GM21528 (cell line): ENCODE measurements around the gene ADAM10.

Experiments used
- ATAC-seq: cut with Tn5 transposase; IDR thresholded peaks from one replicate; pipeline ENCODE4 v1.9.1; 2021; ENCODE audit warnings: mild to moderate bottlenecking, moderate library complexity; ENCODE audit not compliant: unreplicated experiment, low FRiP score

Gene ADAM10

DNA sequence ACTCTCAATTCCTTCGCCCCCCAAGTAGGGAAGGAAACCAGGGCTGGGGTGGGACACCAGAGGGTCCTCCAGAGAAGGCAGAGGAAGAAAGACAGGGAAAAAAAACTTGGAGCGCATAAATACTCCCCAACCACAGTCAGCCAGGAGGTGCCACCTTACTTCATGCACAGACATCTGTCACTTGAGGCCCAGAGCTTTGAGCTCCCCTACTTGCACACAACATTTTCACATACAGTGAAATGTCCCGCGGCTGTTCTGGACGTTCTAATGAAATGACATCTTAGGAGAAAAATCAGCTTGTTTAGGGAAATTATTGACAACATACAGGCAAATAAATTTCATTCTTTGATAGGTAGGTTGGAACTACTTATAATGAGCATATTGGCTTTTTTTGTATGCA, 204.8 kb downstream of the ADAM10 start:
- no peak for ATAC-seq

DNA sequence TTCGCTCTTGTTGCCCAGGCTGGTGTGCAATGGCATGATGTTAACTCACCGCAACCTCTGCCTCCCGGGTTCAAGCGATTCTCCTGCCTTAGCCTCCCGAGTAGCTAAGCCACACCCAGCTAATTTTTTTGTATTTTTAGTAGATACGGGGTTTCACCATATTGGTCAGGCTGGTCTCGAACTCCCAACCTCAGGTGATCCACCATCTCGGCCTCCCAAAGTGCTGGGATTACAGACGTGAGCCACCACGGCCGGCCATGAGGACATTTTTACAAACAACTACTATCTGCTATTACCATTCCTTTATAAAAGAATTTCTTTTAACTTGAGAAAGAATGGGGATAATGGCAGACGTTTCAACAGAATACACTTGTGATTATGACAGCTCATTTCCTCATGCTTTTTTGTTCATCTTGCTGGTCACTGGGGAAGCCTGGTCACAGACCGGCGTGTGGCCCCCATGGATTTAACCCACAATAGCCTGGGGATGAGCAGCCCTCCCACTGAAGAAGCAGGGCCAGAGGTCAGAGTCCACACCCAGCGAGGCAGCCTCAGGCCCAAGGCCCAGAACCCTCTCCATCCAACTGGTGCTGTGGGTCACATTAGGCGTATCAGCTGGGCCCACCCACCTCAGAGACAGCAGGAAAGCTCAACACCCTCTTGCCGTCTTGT, 205.7 kb downstream of the ADAM10 start:
- ATAC-seq: no peak

DNA sequence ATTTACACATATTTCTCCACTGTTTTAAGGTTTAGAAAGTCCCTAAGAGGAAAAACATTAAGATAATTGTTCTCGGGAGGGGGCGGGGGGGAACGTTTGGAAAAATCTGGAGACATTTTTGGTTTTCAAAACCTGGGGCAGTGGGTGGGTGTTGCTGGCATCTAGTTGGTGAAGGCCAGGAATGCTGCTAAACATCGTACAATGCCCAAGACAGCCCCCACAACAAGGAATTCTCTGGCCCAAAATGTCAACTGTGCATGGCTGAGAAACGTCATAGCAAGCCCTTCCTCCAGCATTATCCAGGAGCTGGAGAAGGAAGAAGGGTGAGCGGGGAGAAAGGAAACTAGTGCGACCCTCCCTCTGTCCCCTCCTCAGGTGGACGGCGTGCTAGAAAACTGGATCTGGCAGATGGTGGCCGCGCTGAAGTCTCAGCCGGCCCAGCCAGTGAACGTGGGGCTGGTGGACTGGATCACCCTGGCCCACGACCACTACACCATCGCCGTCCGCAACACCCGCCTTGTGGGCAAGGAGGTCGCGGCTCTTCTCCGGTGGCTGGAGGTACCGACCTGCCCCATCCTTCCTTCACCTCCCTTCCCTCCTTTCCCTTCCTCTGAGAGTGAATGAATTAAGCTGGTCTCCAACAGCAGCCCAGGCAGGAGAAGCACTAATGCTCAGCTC, 208.0 kb downstream of the ADAM10 start:
- ATAC-seq: no peak

DNA sequence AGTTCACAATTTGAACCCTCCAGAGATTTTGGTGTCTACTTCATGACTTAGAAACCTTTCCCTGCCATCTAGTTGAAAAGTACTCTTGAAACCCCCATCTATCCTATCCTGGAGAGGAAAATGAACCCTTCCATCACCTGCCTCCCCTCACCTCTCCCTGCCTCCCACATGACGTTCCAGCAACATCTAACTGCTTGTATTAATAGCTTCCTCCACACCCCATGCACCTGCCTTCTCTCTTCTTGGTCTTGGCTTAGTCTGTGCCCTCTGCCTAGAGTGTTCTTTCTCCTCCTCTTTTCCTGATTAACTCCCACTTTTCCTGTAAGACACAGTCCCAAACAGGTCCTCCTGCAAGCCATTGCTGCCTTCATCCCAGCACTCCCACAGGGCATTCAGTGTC, 210.0 kb downstream of the ADAM10 start:
- no peak for ATAC-seq

DNA sequence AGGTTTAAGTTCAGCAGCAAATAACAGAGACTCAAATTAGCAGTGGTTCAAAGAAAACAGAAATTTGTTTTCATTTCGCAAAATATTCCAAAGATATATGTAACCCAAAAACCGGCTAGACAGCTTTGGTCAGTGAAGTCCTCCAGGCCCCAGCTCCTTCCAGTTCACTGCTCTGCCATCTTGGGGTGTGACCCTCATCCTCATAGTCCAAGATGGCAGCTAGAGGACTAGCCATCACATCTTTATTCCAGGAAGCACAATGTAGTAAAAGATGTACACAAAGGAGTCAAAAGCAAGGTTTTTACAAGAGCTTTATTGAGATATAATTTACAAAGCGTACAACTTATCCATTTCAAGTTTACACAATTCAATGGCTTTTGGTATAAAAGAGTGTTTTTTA, 210.6 kb downstream of the ADAM10 start:
- no peak for ATAC-seq
